GM21423 (cell line): Measurements from ENCODE around the gene MOB3A.

Experiments
- ATAC-seq: cut with Tn5 transposase; IDR thresholded peaks from one replicate; pipeline ENCODE4 v1.9.1; 2021; ENCODE audit warnings: mild to moderate bottlenecking, moderate library complexity; ENCODE audit not compliant: unreplicated experiment

The MOB3A gene

DNA sequence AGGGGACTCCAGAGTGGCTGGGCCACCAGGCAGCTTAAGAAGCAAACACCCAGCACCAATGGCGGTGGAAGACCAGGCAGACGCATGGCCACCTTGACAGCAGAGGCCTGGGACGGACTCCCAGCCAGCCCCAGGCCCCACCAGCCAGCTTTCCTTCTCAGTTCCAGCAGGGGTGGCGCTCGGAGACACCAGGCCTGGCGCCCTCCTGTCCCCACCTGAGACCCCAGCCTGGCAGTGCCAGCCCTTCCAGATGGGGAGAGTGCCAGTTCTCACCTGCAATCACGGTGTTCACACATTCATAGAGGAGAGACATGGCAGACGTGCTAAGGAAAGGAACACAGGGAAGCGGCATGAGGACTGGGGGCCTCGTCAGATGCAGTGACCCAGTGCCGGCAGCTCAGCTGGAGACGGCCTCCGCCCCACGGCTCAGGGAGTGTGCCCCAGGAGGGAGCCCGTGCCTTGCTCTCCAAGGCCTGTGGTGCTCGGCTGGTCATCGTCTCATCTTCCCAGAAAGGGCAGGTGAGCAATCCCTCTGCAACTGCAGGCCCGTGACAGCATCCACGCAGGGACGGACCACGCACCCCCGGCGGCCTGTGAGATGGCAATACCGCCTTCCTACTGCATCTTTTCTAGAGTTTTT lies 30.9 kb upstream of the MOB3A start:
- no peak for ATAC-seq

DNA sequence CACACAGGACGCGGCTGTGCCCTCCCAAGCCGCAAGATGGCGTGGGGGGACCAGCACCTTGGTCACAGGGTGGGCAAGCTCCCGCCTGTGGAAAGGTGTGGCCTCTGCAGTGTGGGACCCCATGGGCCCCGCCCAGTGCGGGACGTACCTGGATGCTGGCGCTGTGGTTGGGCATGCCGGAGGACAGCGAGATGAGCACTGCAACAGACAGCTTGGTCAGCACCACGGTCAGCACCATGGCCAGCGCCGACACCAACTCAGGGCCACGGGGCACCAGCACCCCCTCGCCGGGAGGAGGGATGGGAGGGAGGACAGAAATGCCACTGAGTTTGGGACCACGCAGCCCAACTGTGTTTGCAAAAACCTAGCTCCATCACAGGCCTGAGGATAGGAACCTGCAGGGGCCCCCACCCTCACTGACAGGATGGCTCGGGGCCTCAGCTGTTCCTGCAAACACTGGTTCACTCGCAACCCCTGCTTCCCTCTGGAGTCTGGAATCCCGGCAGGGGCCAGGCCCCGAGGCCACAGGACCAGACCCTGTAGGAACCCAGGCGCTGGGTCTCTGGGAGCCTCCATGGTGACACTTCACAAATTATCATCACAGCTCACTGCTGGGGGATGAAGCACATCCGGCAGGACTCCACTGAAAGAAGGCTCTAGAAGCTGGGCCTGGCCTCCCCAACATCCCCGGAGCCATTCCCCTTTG lies 27.7 kb upstream of the MOB3A start:
- ATAC-seq = no peak

DNA sequence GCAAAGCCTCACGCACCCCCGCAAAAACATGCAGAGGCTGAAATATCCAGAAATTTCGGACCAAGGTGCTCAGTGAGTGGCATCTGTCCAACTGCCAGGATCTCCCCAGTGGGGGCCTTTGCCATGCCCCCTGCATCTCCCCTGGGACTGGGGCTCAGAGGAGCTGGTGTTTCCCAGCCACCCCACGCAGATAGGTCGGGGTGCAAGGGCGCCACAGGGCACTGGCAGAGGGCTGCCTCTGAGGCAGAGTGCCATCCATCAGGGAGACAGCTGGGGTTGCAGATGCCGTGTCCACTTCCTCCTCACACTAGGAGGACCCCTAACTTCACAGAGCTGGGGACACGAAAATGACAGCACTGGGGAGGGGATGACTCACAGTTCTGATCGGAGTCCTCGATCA lies 26.9 kb upstream of the MOB3A start:
- ATAC-seq = no peak

DNA sequence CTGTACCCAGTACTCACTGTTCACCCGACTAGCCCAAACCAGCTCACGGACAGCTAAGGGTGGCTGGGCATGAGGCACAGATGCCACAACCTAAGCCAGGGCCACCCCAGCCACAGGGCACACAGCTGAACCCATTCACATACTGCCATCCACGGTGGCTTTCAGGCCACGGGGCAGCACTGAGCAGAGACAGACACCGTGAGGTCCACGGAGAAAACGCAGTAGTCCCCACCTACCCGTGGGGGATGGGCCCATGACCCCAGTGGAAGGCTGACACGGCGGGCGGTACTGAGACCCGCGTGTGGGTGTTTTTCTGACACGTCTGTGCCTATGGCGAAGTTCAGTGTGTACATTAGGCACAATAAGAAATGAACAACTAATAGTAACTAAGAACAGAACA lies 26.1 kb upstream of the MOB3A start:
- no peak for ATAC-seq

DNA sequence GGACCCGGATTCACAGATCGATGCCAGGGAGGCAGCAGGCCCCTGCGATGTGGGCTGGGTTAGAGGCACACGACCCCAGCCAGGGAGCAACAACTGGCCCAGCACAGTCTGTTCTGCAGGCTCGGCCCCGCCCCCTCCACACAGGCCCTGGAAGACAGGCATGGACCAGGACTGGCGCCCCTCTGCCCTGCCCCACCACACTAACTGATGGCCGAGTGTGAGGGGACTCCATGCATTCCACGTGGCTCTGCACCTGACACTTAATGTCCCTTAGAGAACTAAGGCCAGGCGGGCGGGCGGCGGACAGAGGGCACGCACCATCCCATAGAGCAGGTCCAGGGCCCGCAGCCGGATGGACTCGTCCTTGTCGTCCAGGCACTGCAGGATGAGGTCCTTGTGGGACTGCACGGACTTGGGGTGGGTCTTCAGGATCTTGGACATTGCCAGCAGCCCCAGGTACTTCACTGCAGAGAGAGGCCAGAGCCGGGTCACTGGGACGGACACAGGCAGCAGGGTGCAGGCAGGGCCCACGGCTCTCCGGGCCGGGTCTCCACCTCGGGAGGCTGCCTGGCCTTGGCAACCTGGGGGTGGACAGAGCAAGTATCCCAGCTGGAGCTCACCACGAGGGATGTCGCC lies 25.4 kb upstream of the MOB3A start:
- no peak for ATAC-seq

DNA sequence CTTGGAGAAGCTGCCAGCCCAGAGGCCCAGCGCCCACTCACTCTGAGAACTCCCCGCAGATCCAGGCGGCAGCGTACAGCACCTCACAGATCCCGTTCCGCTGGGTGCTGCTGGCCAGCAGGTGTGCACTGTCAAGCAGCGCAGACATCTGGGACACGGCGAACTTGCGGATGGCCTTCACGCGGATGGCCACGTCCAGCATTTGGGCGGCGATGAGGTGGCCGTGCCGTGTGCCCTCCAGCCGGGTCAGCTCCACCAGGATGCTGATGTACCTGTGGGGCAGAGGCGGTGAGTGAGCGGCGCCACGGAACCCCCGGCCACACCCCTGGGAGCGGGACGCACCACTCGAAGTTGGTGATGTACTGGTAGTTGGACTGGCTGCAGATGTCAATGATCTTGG lies 24.7 kb upstream of the MOB3A start:
- ATAC-seq = no peak

DNA sequence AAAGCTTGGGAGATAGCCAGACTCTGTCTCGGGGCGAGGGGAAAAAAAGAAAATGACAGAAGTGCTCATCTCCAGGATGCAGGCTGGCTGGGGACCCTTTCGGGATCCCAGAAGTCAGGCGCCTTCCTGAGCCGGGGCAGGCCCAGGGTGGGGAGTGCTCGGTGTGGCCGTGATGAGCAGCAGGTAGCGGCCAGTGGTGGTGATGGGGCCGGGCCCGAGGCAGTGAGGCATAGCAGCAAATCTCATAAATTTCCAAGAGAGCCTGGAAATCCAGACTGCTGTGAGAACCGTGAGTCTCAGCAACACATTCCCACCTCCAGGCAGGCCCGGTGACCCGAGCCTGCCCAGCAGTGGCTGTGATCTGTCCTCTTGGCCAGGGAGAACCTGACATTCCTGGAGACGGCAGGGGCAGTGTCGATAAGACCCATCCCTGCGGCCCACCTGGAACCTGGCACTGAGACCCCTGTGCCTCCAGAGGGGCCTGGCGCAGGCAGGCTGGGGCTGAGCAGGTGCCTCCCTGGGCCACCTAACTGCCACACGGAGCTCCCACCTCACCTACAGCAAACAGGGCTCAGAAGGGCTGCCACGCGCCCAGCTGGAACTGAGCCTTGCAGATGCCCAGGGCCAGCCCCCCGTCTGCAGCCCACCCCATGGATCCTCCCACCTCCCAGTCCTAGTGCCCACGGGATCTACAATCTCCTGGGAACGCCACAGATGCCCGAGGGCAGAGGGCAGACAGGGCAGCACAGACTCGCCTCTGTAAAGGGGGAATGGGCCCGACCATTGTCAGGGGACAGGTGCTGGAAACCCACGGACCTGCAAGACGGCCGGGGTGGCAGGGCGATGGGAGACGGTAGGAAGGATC lies 24.0 kb upstream of the MOB3A start:
- ATAC-seq = no peak

DNA sequence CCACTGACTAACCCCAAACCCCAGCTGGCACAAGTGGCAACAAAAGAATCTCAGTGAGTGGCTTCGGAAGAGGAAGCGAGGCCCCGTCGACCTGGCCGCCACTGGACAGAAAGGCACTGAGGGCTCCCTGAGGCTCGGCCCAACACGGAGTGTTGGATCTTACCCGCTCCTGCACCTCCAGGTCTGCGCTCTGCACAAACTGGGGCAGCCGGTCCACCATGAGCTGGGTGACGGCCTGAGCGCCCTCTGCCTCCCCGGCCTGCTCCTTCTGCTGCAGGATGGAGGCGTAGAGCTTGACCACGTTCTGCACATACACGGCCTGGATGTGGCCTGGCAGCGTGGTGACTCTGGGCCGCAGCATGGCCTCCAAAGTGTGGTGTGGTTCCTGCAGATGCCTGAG lies 22.3 kb upstream of the MOB3A start:
- no peak for ATAC-seq

DNA sequence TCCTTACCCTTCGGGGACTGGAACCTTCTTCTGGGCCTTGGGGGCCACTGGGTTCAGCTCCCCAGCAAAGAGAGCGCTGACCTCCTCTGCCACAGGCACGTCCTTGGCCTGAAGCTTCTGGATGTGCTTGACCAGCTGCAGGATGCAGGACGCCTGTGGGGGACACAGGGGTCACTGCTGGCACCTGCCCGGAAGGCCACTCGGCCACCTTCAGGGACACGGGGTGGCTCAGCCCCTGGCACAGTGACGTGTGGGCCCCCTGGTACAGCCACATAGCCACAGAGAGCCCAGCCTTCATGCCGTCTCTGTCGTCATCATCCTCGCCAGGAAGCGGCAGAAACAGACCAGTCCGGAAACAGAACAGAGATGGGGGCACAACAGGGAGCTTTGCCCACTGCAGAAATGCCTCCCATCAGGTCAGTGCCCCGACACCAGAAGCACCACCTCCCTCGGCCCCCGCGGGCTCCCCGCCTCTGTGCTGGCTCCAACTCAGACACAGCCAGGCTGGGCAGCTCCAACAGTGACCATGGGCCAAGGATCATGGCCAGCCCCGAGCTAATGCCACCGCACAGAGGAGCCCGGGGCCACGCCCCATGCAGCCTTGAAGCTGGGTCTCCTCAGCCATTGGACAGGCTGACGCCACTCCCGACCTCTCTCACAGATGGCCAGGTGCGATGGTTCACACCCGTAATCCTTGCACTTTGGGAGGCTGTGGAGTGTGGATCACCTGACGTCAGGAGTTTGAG lies 21.3 kb upstream of the MOB3A start:
- ATAC-seq = no peak

DNA sequence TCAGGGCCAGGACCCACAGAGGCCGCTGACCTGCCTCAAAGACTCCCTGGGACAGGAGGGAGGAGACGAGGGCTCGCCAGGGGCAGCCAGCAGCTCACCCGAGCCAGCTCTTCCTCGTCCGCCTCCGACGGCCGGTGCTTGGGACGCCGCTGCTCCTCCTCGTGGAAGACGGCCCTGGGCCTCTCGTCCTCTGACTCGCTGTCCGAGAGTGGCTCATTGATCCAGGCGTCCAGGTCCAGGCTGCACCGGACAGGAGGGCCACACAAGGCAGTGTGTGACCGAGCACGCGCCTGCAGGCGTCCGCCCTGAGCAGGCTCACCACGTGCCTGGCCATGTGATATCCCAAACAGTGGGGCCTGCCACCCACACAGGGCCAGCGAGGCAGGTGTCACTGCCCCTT lies 20.4 kb upstream of the MOB3A start:
- ATAC-seq = no peak

DNA sequence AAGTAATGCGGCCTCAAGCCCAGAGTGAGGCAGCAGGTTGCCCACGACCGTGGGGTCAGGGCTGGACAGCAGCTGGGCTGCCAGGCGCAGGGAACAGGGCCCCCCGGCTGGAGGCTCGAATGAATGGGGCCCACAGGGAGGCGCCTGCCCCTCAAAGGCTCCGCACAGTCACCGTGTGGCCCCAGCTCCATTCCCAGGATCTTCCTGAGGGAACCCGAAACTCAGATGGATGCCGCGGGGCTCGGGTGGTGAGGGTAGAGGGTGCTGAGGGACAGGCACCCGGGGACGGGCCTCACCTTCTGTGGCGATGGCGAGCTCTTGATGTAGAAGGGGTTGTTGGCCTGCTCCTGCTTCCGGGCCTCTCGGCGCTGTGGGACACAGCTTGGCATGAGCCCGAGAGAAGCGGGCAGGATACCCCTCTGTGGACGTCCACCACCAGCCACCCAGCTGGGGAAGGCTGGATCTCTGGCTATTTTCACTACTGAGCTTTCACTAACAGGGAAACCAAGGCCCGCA lies 19.8 kb upstream of the MOB3A start:
- ATAC-seq = no peak

DNA sequence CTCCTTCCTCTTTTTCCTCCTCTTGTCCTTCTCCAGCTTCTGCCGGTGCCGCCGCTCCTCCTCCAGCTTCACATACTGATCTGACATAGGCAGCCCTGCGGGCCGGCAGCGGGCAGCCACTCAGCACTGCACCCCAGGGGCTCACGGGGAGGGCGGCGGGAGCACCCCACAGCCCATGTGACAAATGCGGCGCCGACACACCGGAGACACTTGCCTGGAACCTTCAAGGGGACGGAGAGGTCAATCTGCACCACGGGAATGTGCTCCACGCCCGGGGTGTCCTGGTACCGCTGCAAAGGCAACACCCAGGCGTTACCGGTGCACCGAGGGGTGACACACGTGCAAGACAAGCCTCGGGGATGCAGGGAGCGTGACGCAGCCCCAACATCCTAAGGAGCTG lies 19.2 kb upstream of the MOB3A start:
- no peak for ATAC-seq

DNA sequence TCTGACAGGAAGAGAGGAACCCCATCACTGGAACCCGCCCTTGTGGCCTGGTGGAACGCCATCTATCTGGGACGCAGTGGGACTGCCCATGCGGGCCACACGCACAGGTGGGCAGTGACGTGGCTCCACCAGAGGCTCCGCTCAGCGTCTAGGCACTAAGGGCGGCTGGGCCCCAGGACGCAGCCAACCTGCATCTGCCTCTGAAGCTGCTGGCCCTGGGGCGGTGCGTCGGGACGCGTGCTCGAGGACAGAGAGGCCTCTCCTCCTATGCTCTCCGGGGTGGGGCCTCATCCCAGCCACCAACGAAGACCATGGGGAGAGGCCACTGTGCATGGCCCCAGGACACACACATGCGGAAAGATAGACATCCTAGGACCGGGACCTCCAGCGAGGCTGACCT lies 18.7 kb upstream of the MOB3A start:
- no peak for ATAC-seq

DNA sequence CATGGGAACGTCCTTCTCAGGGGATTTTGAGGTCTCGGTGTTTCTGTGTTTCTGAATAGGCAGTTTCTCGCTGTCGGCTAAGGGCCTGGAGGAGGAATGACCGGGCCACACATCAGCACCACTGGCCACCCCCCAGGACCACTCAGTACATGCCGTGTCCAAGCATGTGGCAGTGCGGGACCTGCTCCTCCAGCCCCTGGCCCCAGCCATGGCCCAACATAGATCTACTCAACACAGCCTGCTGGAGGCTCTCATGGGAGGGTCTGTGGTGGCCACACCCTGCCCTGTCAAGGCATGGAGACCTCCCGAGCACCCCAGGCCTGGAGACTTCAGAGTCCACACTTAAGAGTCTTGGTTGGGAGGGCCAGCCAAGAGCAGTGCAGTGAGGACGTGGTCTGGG lies 18.1 kb upstream of the MOB3A start:
- ATAC-seq = no peak

DNA sequence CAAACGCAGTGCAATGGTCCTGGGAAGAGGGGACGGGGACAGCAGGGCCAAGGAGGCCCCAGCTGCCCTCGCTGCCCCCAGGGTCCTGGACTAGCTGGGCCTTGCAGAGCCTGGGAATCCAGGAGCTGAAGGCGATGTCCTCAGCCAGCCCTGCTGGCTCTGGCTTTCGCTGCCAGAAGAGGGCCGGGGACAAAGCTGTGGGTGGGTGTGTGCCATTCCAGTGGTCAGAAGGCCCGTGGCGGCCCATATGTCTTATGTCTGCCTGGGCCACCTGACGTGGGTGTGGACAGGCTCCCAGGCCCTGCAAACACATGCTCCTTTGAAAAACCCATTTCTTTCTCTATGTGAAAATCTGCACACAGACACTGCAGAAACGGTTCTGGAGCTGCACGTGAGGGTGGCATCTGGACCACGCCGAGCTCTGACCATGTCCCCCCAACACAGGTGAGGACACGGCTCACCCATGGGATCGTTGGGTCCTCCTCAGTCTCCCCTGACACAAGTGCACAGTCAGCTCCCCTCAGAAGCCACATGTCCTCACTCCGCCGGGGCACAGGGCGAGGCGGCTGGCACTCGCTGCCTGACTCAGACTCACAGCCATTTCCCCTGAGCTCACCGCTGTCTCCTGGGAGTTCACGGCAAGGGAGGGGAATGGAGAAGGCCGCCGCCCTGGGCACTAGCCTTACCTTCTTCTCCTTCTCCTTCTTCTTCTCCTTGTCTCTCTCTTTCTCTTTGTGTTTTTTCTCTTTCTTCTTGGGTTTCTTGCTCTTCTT lies 17.5 kb upstream of the MOB3A start:
- ATAC-seq = no peak

DNA sequence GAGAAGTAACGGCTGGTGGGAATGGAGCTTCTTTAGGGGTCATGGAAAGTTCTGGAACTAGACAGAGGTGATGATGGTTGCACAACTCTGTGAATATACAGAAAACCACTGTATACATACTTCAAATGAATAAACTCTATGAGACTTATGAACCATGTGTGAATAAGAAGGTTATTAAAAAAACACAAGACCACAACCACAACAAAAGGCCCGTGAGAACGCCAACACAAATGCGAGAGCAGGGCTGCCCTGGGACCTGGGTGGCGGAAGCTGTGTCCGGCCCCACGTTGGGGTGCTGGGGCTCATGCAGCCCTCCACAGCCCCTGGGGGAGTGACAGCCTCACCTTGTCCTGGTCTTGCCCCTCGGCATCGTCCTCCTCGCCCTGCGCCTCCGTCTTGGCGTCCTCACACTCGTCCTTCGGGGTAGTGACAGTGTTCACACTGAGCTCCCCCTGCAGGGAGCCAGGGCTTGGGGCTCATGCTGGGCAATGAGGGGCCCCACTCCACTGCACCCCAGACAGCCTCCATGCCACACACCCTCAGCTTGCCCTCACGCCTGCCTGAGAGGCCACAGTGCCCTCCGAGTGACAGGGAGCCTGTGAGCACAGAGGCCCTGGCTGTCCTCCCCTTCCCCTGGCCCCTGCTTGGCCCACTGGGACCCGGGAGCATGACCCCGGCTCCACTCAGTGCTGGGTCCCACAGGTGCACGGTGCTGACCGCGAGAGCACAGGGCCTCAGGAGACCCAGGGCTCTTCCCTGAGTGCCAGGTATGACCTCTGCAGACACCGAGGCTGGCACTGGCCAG lies 16.6 kb upstream of the MOB3A start:
- no peak for ATAC-seq

DNA sequence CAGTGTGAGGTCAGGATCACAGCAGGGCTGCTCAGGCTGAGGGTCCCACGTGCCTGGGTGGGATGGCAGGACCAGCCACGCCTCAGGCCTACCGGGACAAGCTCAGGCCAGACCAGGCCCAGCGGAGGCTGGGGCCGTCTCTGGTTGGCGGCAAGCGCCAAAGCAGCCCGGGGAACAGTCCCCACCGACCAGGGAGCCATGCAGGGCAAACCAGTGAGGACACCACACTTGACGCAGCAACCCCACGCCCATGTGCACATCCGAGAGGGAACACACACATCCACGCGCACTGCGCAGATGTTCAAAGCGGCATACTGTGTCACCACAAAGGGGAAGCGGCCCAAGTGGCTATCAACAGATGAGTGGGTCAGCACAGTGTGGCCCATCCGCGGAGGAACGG lies 15.8 kb upstream of the MOB3A start:
- no peak for ATAC-seq

DNA sequence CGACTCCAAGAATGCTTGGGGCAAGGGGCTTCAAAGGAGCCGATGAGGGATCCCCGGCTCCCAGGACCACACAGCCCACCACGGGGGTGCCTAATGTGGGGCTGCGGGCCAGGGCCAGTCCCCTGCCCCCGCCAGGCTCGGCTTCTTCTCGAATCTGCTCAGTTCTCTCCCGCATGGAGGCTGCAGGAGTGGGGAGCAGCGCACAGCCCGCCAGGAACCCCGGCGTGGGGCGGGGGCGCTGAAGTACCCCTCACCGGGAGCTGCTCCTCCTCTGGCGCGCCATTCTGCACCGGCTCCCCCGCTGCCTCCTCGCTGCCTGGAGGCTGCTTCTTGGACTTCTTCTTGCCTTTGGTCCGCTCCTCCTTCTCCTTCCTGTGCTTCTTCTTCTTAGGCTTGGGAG lies 15.3 kb upstream of the MOB3A start:
- ATAC-seq = no peak

DNA sequence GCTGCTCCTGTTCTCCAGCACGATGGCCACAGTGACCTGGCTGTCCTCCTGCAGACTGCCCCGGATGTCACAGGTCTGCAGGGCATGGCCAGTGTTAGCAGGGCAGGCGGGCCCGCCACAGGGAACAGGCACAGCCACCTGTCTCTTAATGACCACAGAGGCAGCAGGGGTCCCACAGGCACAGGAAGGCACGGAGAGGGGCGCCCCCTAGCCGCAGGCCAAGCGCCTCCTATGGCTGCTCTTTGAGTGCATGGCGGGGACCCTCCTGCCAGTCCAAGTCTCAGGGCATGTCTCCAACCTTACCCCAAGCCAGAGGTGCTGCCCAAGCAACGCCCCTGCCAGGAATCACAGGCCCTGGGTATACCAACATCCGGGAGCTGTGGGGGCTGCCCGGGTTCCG lies 14.7 kb upstream of the MOB3A start:
- ATAC-seq = no peak
